Stimulated activated CD4-positive, alpha-beta T cell treated with anti-CD3 and anti-CD28 coated beads, Interleukin-4, amount 100 ng/mL, for 24 hours (primary cell): ENCODE measurements around the gene INKA2.
"Not testable (repeated sequence)": the region's sequence is repeated elsewhere in the genome, so short reads cannot be mapped to it uniquely, and the experiment has no call there.

Experiments used
- DNase-seq: peaks from one replicate; pipeline ENCODE4 v3.0.0-alpha.2; 2020

INKA2 gene

DNA sequence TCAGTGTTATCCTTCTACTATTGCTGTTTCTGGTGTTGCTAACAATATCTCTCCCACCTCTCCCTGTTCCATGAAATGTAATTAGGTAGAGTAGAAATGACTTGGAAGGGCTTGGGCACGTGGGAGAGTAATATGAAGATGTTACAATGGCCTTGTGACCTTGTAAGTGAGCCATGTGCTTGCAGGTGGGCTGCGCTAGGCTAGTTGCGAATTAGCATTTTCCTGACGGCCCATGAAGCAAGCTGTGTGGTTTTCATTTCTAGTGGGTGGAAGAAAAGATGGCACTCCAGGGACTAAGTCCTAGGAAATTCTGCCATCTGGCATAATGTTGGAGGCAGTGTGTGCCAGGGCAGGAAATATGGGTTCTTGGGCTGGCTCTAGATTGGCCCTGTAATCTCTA, 8.8 kb upstream of the INKA2 start:
- DNase-seq, result no peak

DNA sequence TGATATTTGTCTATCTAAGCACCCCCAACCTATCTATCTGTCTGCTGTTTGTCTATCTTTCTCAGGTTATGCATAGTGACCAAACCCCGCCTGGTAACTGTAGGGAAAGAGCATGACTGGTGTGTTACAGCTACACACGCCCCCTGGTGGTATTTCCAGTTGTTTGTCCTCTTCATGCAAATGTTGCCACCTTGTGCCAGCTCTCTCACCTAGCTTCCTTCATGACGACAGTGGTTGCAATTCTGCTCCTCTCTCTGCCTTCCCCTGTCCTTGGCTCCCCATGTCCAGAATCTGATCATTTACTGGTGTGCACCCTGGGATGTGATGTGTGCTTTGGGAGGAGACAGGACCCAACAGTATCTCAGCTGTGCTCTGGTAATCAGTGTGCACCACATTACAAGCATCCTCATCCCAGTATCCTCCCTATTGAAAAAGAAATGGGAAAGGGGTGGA, 8.1 kb upstream of the INKA2 start:
- peak; percentile 79 for DNase-seq

DNA sequence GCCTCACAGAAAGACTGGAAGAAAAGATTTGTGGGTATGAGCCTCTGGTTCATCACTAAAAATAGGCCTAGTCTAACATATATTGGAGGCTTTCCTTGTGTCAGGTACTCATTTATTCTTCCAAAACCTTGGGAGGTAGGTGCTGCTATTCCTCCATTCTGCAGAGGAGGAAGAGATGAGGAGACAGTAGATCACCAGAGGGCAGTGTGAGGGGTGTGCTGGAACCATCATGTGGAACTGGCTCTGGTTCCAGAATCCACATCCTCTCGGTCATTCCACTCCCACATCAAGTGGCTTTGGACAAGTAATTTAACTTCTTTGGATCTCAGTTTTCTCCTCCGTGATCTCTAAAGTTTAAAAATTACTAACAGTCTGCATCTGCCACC, 7.4 kb upstream of the INKA2 start:
- DNase-seq, result no peak

DNA sequence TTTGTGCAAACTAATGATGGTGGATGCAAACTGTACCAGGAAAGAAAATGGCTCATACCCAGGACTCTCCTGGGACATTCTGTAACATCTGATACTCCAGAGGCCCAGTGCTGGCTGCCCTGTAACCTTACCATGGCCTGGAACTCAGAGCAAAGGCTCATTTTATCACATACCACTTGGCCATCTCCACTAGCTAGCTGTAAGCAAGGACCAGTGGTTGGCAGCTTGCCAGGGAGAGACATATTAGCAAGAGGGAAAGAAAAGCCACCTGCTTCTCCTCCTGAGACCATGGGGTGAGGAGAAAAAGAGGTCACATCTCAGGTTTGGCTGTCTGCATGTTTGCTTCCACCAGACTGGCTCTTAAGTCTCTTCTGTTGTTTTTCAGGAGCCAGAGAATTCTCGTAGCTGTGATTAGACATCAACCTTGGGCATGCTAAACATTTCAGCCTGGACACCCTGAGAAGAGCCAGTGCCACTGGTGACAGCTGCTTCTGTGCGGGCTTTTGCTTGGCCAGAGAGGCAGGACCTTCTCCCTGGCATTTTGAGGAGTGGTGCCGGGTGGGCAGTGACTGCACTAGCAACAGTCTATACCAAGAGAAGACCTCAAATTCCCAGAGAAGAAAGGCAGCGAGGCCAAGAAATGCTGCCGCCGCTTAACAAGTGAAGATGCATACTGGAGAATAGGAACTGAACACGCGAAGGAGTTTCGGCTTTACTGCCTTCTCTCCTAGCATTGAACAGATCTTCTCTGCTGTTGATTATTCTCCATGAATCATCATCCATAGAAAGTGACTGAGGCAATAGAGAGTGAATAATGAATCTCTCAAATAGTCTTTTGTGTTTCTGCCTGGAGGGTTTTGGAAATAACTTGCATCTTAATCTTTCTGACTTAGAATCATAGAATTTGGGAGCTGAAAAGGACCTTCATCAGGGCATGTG, 6.7 kb upstream of the INKA2 start:
- no peak for DNase-seq

DNA sequence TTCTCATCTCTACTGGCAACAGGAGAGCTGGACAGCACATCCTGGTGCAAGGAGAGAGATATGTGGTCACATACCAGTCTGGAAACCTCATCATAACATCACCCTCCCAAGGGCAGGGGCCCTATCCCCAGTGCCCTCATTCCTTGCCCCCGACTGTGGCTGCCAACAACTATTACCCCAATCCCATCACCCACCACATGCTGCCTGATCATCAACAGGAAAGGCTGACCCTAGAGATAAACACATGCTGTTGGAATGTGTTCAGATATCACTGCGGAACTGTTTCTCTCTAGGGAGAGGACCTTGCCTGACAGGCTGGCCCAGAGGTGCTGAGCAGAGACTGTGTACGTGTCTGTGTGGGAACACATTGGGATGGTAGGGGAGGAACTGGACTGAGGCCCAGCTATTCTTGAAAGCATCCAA, 4.5 kb upstream of the INKA2 start:
- DNase-seq, result no peak

DNA sequence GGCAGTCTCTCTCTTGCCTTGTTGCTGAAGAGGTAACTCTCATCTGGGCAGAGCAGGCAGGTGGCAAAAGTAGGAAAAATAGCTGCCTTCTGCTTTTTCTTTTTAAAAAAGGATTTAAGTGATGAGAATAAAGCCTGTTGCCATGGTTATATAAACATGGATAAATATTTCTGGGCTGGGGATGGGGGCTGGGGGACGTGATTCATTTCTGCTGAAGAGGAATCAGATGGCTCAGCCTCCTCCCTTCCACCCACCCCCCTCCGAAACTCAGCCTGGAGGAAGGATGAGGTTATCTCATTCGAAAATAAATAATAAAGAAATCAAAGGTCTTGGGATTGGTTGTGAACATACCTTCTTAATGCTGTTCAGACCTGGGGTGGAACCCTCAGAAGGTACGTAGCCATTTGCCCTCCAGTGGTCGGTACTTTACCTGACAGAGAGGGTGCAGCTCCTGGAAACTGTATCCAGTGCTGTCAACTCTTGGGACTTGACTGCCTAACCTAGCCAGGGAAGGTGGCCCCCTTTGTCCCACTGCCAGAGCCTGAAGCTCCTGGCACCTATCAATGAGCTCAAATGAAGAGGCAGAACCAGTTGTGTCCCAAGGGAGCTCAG, 3.8 kb upstream of the INKA2 start:
- DNase-seq, result no peak

DNA sequence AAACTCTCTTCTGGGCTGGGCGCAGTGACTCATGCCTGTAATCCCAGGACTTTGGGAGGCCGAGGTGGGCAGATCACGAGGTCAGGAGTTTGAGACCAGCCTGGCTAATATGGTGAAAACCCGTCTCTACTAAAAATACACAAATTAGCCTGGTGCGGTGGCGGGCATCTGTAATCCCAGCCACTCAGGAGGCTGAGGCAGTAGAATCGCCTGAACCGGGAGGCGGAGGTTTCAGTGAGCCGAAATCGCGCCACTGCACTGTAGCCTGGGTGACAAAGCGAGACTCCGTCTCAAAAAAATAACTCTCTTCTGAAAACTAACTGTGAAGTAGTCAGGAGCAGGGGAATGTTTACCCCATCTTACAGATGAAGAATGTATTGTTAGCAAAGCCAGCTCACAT, 3.1 kb upstream of the INKA2 start:
- not testable (repeated sequence) for DNase-seq

DNA sequence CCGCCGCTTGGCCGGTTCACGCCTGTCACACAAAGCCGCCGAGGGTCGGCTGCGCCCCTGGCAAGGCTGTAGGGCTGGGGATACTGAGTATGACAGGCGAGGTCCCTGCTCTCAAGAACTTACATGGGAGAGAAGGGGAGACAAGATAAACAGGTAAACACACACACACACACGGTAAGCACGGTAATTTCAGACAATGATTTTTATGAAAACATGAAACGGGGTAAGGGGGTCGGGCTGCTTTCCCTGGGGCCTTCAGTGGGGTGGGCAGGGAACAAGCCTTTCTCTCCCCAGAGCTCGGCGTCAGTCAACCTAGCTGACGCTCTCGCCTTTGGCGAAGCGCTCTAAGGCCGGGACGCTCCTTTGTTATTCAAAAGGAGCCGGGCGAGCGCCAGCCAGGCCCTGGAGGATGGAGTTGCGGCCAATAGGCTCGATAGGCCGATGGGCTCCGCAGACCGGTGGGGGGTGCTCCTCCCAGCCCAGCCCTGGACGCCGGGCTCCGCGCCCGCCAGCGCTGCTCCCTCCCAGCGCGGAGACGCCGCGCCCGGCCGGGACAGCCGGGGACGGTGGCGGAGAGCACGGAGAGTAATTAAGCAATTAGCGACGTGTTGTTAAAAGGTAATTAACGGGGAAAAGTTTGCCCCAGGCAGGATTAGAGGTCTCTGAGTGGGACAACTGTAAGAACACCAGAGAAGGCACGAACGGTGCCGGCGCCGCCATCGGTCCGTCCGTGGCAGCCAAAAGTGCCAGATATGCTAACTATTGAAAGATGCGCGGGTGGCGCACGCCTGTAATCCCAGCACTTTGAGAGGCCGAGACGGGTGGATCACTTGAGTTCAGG, 950 bp upstream of the INKA2 start:
- DNase-seq, result no peak

DNA sequence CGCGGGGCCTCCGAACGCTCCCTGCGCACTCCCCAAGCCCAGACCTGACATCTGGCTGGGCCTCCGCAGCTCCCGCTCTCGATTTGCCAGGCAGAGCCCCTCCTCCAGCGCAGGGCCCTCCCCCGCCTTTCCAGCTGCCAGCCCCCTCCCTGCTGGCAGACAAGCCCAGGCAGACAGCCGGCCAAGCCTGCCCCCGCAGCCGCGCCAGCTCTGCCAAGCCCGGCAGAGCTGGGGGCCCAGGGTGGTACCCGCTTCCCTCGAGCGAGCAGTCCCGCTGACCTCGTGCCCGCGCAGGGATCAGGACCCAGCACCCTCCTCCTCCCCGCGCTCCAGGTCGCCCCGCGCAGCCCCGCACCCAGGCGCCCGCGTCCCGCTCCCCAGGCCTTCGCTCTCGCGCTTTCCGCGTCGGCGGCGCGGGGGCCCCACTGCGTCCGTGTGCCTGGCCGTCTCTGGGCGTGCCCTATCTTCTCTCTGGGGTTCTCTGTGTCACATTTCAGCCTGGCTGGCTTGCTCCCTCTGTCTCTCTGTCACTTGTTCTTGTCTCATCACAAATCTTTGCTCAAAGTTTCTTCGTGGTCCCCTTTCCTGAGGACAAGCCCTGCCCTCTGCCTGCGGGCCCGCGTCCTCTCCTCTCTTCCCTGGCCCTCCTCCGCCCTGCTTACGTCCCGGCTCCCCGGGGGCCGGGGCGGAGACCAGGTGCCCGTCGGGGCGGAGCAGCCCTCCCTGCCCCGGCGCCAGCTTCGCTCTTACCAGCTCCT, 580 bp downstream of the INKA2 start:
- DNase-seq, result peak; percentile 21

DNA sequence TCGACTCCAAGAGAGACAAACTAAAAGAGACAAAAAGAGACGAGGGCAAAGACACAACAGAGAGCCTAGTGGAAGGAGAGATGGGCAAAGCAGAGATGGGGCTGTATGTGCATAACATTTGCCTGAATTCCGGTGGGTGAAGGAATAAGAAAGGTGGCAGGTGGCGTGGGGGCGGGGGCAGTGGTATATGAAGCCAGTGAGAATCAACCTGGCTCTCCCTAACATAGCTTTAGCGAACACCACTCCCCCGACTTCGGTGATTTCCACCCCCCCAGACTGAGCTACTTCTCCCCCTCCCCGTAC, 1.1 kb downstream of the INKA2 start:
- DNase-seq, result no peak

DNA sequence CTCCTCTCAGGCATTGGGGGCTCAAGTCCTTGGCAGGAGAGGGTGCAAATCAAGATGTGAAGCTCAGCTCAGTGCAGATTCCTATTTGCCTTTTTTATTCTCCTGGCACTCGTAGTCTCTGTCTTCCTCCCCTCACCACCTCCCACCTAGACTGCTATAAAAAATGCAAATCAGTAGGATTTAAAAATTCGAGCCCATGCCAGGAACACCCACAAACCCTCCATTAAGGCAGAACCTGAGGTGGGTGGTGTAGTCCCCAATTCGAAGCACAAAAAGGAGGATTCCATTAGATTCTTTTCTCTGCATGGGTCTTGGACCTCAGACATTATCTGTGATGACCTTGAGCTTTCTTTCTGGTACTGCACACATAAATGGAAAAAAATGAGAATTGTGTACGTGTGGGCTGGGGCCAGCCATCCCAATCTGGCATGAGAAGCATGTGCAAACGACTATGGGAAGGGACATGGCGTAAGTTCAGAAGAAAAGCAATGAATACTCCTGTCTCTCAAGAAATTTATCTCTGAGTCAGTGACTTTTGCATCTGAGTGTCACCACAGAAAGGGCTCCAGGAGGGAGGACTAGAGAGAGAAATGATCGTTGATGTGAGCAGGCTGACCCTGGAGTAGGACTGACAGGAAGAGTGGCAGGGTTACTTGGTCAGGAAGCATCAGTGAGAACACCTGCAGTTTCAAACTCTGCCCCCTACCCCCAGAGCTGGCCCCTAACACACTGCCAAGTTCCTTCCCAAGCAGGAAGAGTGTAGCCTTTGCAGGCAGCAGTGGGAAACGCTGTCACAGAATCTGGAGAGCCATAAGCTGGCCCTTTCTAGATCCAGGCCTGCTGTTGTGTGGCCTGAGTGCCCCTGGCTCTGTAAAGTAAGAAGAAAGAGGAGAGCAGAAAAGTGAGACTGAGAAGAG, 1.7 kb downstream of the INKA2 start:
- no peak for DNase-seq

DNA sequence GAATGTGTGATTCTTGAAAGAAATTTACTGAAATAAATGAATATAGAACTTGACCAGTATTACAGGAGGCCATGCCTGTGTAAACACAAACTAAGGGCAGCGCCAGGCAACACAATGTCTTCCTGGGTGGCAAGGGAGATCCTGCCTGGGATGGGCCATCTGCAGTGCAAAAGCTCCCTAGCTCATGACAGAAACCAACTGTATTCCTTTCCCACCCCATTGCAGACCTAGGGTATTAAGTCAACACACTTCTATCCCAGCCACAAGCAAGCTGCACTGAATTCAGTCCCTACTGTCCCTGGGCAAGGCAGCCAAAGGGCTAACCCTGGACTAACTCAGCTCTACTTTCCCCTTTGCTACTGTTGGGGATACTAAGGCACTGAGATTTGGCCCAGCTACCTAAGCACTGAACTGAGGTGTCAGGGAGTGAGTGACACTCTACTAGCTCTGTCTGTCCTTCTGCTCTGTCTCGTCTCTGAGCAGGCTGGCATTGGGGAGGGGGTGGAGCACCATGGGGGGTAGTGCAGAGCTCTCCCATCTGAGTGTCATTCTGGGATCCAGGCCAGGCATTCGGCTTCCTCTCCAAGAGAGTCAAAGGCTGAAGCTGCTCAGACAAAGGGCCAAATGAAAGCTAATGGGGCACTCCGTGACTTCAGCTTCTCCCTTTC, 2.5 kb downstream of the INKA2 start:
- DNase-seq, result no peak

DNA sequence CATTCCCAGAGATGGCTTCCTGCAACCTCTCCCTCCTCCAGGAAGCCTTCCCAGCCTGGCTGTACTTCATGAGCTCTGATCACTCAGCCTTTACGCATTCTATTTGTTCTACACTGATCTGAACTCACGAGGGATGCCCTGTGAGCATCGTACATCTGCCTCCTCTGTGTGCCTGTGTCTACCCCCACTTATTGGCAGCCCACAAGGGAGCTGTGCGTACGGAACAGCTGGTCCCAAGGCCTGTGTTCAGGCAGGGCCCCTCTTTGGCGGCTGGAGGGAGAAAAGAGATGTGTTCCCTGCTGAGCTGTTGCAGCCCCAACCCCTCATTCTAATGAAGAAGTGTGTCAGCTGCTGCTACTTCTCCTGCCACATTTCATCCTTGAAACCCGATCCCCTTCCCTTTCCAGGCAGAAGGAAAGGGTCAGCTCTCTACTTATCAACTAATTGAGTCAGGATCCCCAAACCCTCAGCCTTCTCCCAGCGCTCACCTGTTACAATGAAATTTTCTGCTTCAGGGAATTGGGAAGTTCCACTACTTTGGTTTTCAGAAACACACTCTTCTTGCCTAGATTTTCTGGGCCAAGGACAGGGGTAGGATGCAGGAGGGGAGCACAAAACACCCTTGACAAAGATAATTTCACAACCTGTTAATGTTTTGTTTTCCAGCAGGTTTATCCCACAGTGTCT, 3.2 kb downstream of the INKA2 start:
- no peak for DNase-seq

DNA sequence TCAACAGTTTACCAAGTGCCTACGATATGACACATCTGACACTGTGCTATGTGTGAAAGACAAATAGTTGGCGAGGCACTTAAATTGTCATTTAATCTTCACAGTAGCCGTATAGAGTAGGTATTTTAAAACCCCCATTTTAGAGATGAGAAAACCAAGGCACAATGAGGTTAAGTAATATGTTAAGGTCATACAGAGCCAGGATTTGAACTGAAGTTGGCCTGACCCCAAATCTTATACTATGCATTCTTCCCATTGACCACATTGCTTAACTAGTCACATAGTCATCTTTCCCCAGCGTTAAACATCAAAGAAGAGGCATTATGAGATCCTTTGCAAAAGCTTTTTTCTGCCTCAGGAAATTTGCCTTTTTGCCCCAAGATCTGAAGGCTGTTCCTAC, 3.9 kb downstream of the INKA2 start:
- DNase-seq, result no peak

DNA sequence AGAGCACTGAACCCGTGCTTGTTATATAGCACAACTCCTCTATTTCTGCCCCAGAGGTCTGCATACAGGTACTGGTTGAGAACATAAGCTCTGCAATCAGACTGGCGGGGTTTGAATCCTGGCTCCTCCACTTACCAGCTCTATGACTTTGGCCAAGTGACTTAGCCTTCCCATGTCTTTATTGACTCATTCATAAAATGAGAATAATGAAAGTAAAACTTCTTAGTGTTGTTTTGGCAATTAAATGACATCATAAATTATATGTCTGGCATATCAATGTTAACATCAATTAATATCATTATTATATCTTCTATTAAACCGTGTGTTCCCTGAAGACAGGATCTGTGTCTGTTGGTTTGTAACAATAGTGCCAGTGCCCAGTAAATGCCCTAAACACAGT, 4.3 kb downstream of the INKA2 start:
- DNase-seq, result no peak

DNA sequence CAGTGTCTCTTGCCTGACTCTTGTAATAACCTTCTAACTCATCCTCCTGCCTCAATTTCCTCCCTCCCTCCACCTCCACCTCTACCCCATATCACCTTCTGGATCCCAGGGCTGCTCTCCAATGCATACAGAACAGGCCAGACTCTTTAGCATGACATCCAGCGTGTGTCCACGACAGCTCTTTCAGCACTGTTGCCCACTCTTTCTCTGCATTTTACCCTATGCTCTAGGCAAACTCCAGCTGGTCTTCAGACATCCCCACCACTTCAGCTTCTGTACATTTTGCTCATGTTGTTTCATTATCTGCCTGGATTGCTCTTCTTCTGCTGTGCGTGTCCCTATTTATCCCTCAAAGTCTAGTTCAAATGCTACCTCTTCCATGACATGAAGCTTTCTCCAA, 4.8 kb downstream of the INKA2 start:
- no peak for DNase-seq

DNA sequence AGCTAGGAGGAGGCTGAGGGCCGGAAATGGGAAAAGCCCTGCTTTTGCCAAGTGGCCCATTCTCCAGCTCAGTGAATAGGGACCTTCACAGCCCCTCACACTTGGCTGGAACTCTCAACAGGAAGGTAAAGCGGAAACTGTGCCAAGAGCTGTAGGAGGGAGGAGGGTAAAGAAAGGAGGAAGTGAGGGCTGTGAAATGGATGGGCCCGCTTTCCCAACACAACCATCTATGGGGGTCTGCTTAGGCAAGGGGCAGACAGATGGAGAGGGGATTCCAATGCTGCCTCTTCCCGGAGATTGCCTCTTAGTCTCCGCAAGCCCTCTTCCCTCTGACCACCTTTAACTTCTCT, 5.2 kb downstream of the INKA2 start:
- no peak for DNase-seq

DNA sequence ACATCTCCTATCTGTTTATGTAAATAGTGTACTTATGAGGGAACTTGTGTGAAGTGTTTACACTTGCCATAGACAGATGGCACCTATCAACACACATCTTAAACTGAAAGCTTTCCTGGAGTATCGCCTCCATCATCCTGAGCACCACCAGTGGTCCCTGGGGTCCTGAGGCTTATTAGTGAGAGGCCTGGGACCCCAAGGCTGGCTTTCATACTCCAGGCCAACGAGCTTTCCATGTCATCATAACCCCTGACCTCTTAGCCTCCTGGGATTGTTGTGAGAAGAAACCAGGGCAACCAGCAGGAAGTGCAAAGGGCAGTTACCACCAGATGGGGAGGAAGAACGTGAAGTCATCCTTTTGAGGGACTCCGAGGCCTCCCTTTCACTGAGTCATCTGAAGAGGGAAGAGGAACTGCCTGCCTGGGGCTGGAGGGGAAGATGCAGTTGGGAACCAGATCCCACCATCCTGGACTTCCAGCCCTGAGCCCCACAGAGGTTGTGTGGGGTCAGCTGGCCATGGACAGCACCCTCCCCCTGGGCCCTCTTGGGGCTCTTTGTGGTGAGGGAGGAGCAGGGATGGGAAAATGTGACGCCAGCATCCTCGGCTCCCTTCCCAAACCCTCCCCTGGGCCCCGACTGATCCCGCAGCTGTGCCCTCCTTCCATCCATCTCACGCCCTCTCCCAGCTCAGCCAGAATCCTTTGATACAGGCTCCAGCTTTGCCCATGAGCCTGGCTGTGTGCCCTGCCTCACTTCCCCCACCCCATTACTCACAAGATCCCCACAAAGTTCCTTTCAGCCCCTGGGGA, 5.8 kb downstream of the INKA2 start:
- DNase-seq, result no peak

DNA sequence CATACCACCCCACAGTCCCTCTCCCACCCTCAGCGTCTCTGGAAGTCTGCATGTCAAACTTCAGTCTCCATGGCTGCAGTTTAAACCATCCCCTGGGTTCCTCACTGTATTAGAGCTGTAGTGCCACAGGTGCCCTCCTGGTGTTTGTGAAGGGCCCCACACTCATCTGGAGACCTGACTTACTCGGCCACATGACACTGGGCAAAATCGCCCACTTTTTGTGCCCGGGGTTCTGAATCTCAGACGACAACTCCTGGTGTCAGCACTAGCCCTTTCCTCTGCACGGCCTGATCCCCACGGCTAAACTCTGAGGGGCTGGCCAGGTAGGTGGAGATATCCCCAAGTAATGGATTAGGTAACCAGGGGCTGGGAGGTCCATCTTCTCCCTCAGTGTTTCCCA, 6.5 kb downstream of the INKA2 start:
- no peak for DNase-seq

DNA sequence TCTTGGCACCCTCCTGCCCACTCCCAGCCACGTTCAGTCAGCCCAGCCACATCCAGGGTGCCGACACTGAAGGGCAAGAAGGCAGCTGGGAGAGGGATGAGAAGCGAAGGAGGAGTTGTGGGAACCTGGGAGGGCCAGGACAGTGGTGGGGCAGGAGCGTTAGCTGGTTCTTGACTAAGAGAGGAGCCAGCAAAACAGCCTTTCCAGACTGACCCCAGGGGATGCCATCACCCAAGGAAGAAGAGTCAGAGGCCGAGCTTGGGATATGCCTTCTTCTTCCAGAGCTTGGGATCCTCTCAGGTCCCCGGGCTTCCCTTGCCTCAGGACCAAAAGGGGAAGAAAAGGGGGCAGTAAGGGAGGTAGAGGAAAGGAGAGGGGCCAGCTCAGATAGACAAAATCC, 7.2 kb downstream of the INKA2 start:
- DNase-seq, result no peak
